H1 (cell line): ENCODE data around the gene C1orf74. TPM values are rescaled to one million over a fixed set of nuclear protein-coding genes. Genes with fewer than 3 reads are reported as not detected.

ENCODE experiments used
- CTCF ChIA-PET: fragments of 300-600 bp; sonication (Branson Sonifier 250); formaldehyde crosslinking; loops from one replicate; lab custom pipeline; 2021; ENCODE audit not compliant: partially characterized antibody; lab: Charles Lee
- POLR2A ChIA-PET: fragments of 300-600 bp; sonication (Branson Sonifier 250); formaldehyde crosslinking; loops from one replicate; lab custom pipeline; 2021; ENCODE audit warnings: inconsistent platforms; ENCODE audit not compliant: partially characterized antibody; lab: Charles Lee
- DNase-seq, 2 experiments: peaks; one replicate each; pipeline versions ENCODE4 v3.0.0 to v3.0.0-alpha.2; 2010 to 2022; ENCODE audit warnings: low spot score in 2 of 2, low read depth in 1 of 2, mixed read lengths in 1 of 2
- FAIRE-seq: peaks from 2 replicates; lab custom pipeline; 2011; peaks lifted over from hg19 to GRCh38; lab: Jason Lieb, UNC
- H2AFZ ChIP-seq: 2 replicates; pipeline ENCODE4 v1.8.1; 2012; ENCODE audit warnings: low read length, inconsistent platforms
- H2AK5ac ChIP-seq: 2 replicates; pipeline ENCODE4 v1.6.1; 2013; ENCODE audit warnings: low read depth, low read length
- H2BK120ac ChIP-seq: replicated peaks from 2 replicates; pipeline ENCODE3; 2013; ENCODE audit warnings: low read depth, low read length, inconsistent platforms
- H2BK12ac ChIP-seq: 2 replicates; pipeline ENCODE4 v1.6.1; 2013; ENCODE audit warnings: low read depth, low read length
- H2BK15ac ChIP-seq: 2 replicates; pipeline ENCODE4 v1.6.1; 2013; ENCODE audit warnings: low read length
- H2BK20ac ChIP-seq: 2 replicates; pipeline ENCODE4 v1.6.1; 2013; ENCODE audit warnings: low read length
- H2BK5ac ChIP-seq: 2 replicates; pipeline ENCODE4 v1.6.1; 2013; ENCODE audit warnings: low read depth, low read length
- H3K14ac ChIP-seq: 2 replicates; pipeline ENCODE4 v1.6.1; 2013; ENCODE audit warnings: inconsistent platforms; ENCODE audit not compliant: insufficient read length
- H3K18ac ChIP-seq: 2 replicates; pipeline ENCODE4 v1.6.1; 2013; ENCODE audit warnings: low read length; ENCODE audit errors: extremely low read depth
- H3K23ac ChIP-seq: 2 replicates; pipeline ENCODE4 v1.6.1; 2013; ENCODE audit warnings: inconsistent platforms; ENCODE audit not compliant: insufficient read length
- H3K23me2 ChIP-seq: 2 replicates; pipeline ENCODE4 v1.6.1; 2013; ENCODE audit warnings: low read depth, low read length
- H3K27ac ChIP-seq: 2 replicates; pipeline ENCODE4 v1.6.1; 2011; ENCODE audit warnings: low read depth, low read length, inconsistent platforms
- H3K27me3 ChIP-seq, 4 experiments: replicated peaks in 1 of 4; 1 replicate in 1 of 4; 2 replicates in 3 of 4; pipeline versions ENCODE4 v1.6.1 to v1.8.1; 2011 to 2013; ENCODE audit warnings: low read length in 3 of 4, mild to moderate bottlenecking in 3 of 4, inconsistent platforms in 2 of 4, mixed read lengths in 2 of 4, moderate library complexity in 1 of 4; ENCODE audit not compliant: control insufficient read depth in 3 of 4, insufficient read depth in 3 of 4; ENCODE audit errors: extremely low read depth in 1 of 4
- H3K36me3 ChIP-seq, 4 experiments: 2 replicates each; pipeline versions ENCODE4 v1.6.1 to v1.8.1; 2011 to 2013; ENCODE audit warnings: mild to moderate bottlenecking in 4 of 4, low read length in 3 of 4, moderate library complexity in 2 of 4, control low read depth in 1 of 4, inconsistent platforms in 1 of 4; ENCODE audit not compliant: insufficient read depth in 4 of 4, control insufficient read depth in 2 of 4
- H3K4ac ChIP-seq: replicated peaks from 2 replicates; pipeline ENCODE3; 2013; ENCODE audit warnings: low read length, low read depth, mixed read lengths, inconsistent platforms; ENCODE audit not compliant: insufficient read length
- H3K4me1 ChIP-seq, 4 experiments: replicated peaks in 1 of 4; 1 replicate in 1 of 4; 2 replicates in 3 of 4; pipeline versions ENCODE4 v1.6.1 to v1.8.1; 2011 to 2013; ENCODE audit warnings: low read length in 3 of 4, inconsistent platforms in 2 of 4, mixed read lengths in 1 of 4; ENCODE audit not compliant: insufficient read depth in 4 of 4, control insufficient read depth in 3 of 4
- H3K4me2 ChIP-seq, 2 experiments: 2 replicates each; pipeline versions ENCODE4 v1.6.1 to v1.8.1; 2011 to 2013; ENCODE audit warnings: low read depth in 2 of 2, low read length in 2 of 2, control low read depth in 1 of 2, inconsistent platforms in 1 of 2, mild to moderate bottlenecking in 1 of 2; ENCODE audit not compliant: insufficient read depth in 1 of 2
- H3K4me3 ChIP-seq, 4 experiments: fragments of 200-600, 300-600 bp in 1 of 4; sonication (generic), shearing (Covaris generic), sonication (Bioruptor Twin) in 1 of 4; 2 replicates each; pipeline versions ENCODE4 v1.5.1 to v1.8.1; 2011 to 2016; ENCODE audit warnings: low read length in 4 of 4, low read depth in 3 of 4, control low read depth in 2 of 4, inconsistent platforms in 2 of 4, mild to moderate bottlenecking in 2 of 4, mixed read lengths in 1 of 4, moderate library complexity in 1 of 4; ENCODE audit not compliant: insufficient read depth in 2 of 4; ENCODE audit errors: extremely low read depth in 1 of 4
- H3K56ac ChIP-seq: replicated peaks from 2 replicates; pipeline ENCODE3; 2013; ENCODE audit warnings: low read depth, mild to moderate bottlenecking, mixed read lengths, low read length, inconsistent platforms; ENCODE audit not compliant: insufficient read length
- H3K79me1 ChIP-seq: 2 replicates; pipeline ENCODE4 v1.6.1; 2013; ENCODE audit warnings: low read depth, low read length, control low read depth
- H3K79me2 ChIP-seq, 2 experiments: 2 replicates each; pipeline versions ENCODE4 v1.6.1 to v1.8.1; 2012 to 2013; ENCODE audit warnings: low read length in 2 of 2, mild to moderate bottlenecking in 2 of 2, inconsistent platforms in 1 of 2; ENCODE audit not compliant: insufficient read depth in 2 of 2, control insufficient read depth in 1 of 2
- H3K9ac ChIP-seq, 4 experiments: replicated peaks in 1 of 4; 1 replicate in 1 of 4; 2 replicates in 3 of 4; pipeline versions ENCODE4 v1.6.1 to v1.8.1; 2011 to 2013; ENCODE audit warnings: low read depth in 3 of 4, low read length in 3 of 4, control low read depth in 2 of 4, mild to moderate bottlenecking in 2 of 4, moderate library complexity in 2 of 4, inconsistent platforms in 1 of 4; ENCODE audit errors: extremely low read depth in 1 of 4
- H3K9me3 ChIP-seq, 2 experiments: 2 replicates each; pipeline versions ENCODE4 v1.6.1 to v1.8.1; 2012 to 2013; ENCODE audit warnings: mild to moderate bottlenecking in 2 of 2, moderate library complexity in 2 of 2, control low read depth in 1 of 2, inconsistent platforms in 1 of 2, low read depth in 1 of 2, low read length in 1 of 2, mixed read lengths in 1 of 2; ENCODE audit not compliant: insufficient read depth in 2 of 2
- H4K20me1 ChIP-seq, 2 experiments: replicated peaks in 1 of 2; 2 replicates each; pipeline versions ENCODE3 to v1.8.1; 2011 to 2013; ENCODE audit warnings: inconsistent platforms in 2 of 2, low read length in 2 of 2, mild to moderate bottlenecking in 1 of 2; ENCODE audit not compliant: insufficient read depth in 2 of 2, control insufficient read depth in 1 of 2
- H4K5ac ChIP-seq: 2 replicates; pipeline ENCODE4 v1.6.1; 2013; ENCODE audit warnings: low read length, low read depth, mixed read lengths, inconsistent platforms; ENCODE audit not compliant: insufficient read length
- H4K8ac ChIP-seq: 2 replicates; pipeline ENCODE4 v1.8.0; 2013; ENCODE audit warnings: mild to moderate bottlenecking, moderate library complexity, low read length, inconsistent platforms; ENCODE audit not compliant: insufficient read depth; ENCODE audit errors: extremely low read depth
- H4K91ac ChIP-seq: replicated peaks from 2 replicates; pipeline ENCODE3; 2013; ENCODE audit warnings: low read length, mixed read lengths, inconsistent platforms; ENCODE audit not compliant: insufficient read length
- BACH1 ChIP-seq: IDR thresholded peaks from 2 replicates; pipeline ENCODE4 v1.6.1; 2012; ENCODE audit warnings: low read length, improper control_type of control experiment
- CTBP2 ChIP-seq: IDR thresholded peaks from 2 replicates; pipeline ENCODE4 v1.7.0; 2011; ENCODE audit warnings: borderline replicate concordance, mild to moderate bottlenecking, moderate library complexity, mixed read lengths, low read length; ENCODE audit not compliant: insufficient read depth, insufficient read length
- JUN ChIP-seq: IDR thresholded peaks from 2 replicates; pipeline ENCODE4 v1.6.1; 2011; ENCODE audit warnings: low read depth, mild to moderate bottlenecking, improper control_type of control experiment, low read length
- JUND ChIP-seq: IDR thresholded peaks from 2 replicates; pipeline ENCODE4 v1.6.1; 2011; ENCODE audit warnings: mild to moderate bottlenecking, improper control_type of control experiment, low read length
- PHF8 ChIP-seq: fragments of 200-600 bp; sonication (generic); conservative IDR thresholded peaks from 2 replicates; pipeline ENCODE4 v1.7.1; 2012; ENCODE audit warnings: low read depth, mild to moderate bottlenecking, inconsistent platforms, low read length, moderate library complexity
- RAD21 ChIP-seq, 2 experiments: IDR thresholded peaks in 1 of 2; conservative IDR thresholded peaks in 1 of 2; 2 replicates each; pipeline ENCODE4 v1.6.1; 2011; ENCODE audit warnings: low read depth in 2 of 2, low read length in 2 of 2, improper control_type of control experiment in 1 of 2, inconsistent platforms in 1 of 2, mild to moderate bottlenecking in 1 of 2, moderate library complexity in 1 of 2
- RFX5 ChIP-seq: IDR thresholded peaks from 2 replicates; pipeline ENCODE4 v1.6.1; 2011; ENCODE audit warnings: low read depth, low read length, improper control_type of control experiment, borderline replicate concordance
- SIRT6 ChIP-seq: IDR thresholded peaks from one replicate; pipeline ENCODE4 v1.7.1; 2012; ENCODE audit warnings: low read length, inconsistent platforms
- TBP ChIP-seq: IDR thresholded peaks from 2 replicates; pipeline ENCODE4 v1.6.1; 2011; ENCODE audit warnings: low read depth, low read length, improper control_type of control experiment
- TEAD4 ChIP-seq: IDR thresholded peaks from 2 replicates; pipeline ENCODE4 v1.6.1; 2012; ENCODE audit warnings: low read depth, low read length, inconsistent platforms, mixed read lengths
- WGBS, 2 experiments: shearing (Covaris generic) in 1 of 2; methylation state at CpG; one replicate each; pipeline versions ENCODE4 v1.1.6 to v1.1.7; 2013 to 2015; ENCODE audit warnings: low lambda C conversion rate in 2 of 2, mixed read lengths in 2 of 2, inconsistent platforms in 1 of 2, low coverage in 1 of 2, missing lambda C conversion rate in 1 of 2; ENCODE audit not compliant: insufficient replicate concordance in 2 of 2, insufficient coverage in 1 of 2, insufficient read length in 1 of 2; ENCODE audit errors: extremely low coverage in 1 of 2, missing lambda C conversion rate in 1 of 2; 5-methylcytosine and 5-hydroxymethylcytosine counted together
- polyA plus RNA-seq, 7 experiments: library from polyadenylated mRNA; depleted of rRNA in 3 of 7; stranded (reverse) in 5 of 7; unstranded in 2 of 7; fragments of >200 nt in 5 of 7; fragments of 200-250 nt in 2 of 7; gene quantifications; 1 replicate in 5 of 7; 2 replicates in 1 of 7; 4 replicates in 1 of 7; pipeline versions ENCODE4 v1.2.1 to v1.2.3, GENCODE V29; 2011 to 2013; ENCODE audit warnings: missing spikeins in 2 of 7, mixed read lengths in 2 of 7
- total RNA-seq: library from RNA; stranded (reverse); fragmentation: NEBNext Ultra II Directional; extraction: Animal tissue kit (Norgen Biotek cat#: 25700); gene quantifications from 2 replicates; pipeline ENCODE4 v1.2.1, GENCODE V29; 2021
- TF ChIP-seq, protein P1 (sequence below): IDR thresholded peaks from 2 replicates; pipeline ENCODE4 v1.6.1; 2012; ENCODE audit warnings: inconsistent platforms

Gene C1orf74
- total and polyA plus RNA-seq, 2 of the 8 experiments (the other 6 are each of a cell fraction or from before 2014, with no cell fraction given): 3.1 to 3.9 TPM

DNA sequence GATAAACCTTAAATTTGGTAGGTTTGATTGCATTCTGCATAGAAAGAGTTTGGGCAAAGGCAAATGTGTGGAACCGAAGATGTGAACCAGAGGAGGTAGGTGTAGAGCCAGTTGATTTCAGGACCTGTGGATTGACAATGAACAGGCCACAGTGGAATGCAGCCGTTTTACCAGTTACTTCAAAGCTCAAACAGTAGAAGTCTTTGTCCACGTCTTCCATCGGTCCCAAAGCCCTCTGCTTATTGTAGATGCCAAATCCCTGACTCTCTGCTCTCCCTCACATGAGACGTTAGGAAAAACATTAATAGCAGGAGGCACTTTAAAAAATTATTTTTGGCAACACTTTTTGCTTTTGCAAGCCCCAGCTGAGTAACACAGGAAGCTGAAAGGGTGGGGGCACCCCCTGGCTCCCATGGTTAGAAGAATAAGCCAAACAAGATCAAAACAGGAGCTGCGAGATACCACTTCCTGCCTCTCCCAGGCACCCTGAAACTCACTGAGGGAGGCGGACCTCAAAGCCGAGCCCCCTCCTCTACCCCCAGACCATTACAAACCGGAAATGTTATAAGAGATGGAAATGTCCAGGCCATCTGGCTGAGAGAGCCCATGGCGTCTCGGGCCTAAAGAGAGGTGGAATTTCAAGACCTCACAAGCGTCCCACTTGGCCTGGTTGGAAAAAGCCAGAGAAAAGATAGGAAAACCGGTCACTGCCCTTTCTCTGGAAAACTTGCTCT is 15.0 kb downstream of the C1orf74 start:
- Histone ChIP-seq H3K36me3 (no peaks in the 10 kb centered on the region; a peak in 1 of 8 replicates), H4K5ac (no peak overlapping the region), H3K27me3 (peaks cover 0 to 2% (median 0%) of the 10 kb centered on the region in 4 experiments; a peak in 1 of 7 replicates), H2BK15ac (no peak overlapping the region), H3K4me3 (no peak overlapping the region), H4K20me1 (peaks cover 0 to 11% of the 10 kb centered on the region in 2 experiments), H3K9me3 (peaks cover 5 to 8% of the 10 kb centered on the region in 2 experiments; a peak in 2 of 4 replicates), H3K18ac (no peak overlapping the region), H3K79me1 (no peaks in the 10 kb centered on the region), H3K56ac (no peak overlapping the region), H3K4ac (no peak overlapping the region), H2AFZ (no peak overlapping the region; the same call in 1 of the 2 replicates), H3K14ac (no peak overlapping the region), H3K23ac (no peak overlapping the region), H3K9ac (no peak overlapping the region), H4K91ac (peak overlapping the region; percentile 19), H3K27ac (no peak overlapping the region), H2BK20ac (no peak overlapping the region), H2BK5ac (no peak overlapping the region), H2BK120ac (no peak overlapping the region), H2AK5ac (no peak overlapping the region), H2BK12ac (no peak overlapping the region; the same call in 1 of the 2 replicates), H4K8ac (no peak overlapping the region), H3K79me2 (no peaks in the 10 kb centered on the region), H3K23me2 (peaks cover 13% of the 10 kb centered on the region; the same call in 1 of the 2 replicates), H3K4me1 (no peaks in the 10 kb centered on the region; a peak in 1 of 7 replicates), H3K4me2 (no peak overlapping the region)
- 87% methylated on average over 12 of the region's 13 CpGs; no CpG with 5 or more reads in 1 of the 2 experiments for whole genome bisulfite sequencing, 2 experiments
- CTCF ChIA-PET: interaction anchor here (1.0 to 3.1 kb wide), 3 partner anchors 21 to 116 kb away, joined by 4 to 14 read pairs (median 6); no protein-coding TSS in a partner anchor
- FAIRE-seq (no peak), DNase-seq (no peak)
- POLR2A ChIA-PET: interaction anchor here (1.4 kb wide), 2 partner anchors 9 to 94 kb away, joined by 3 read pairs; partner anchors contain the start of gene G0S2
- TF ChIP-seq BACH1: no peak
- TF ChIP-seq RFX5: no peak
- no peak for TF ChIP-seq TBP
- TF ChIP-seq TEAD4: no peak
- no peak for TF ChIP-seq JUND
- no peak for TF ChIP-seq SIRT6
- no peak for TF ChIP-seq CTBP2
- TF ChIP-seq, protein P1, sequence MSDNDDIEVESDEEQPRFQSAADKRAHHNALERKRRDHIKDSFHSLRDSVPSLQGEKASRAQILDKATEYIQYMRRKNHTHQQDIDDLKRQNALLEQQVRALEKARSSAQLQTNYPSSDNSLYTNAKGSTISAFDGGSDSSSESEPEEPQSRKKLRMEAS: no peak
- no peak for TF ChIP-seq PHF8
- no peak for TF ChIP-seq RAD21 (IDR thresholded peaks at IDR 0.05 in 1 of 2, conservative IDR thresholded peaks at IDR 0.05 in 1 of 2; ENCODE audit: low read depth in 2 of 2, low read length in 2 of 2)
- no peak for TF ChIP-seq JUN
